Aorta (tissue), 5 donors: ENCODE results near the gene PIGK. TPM values are rescaled to one million over a fixed set of nuclear protein-coding genes. Genes with fewer than 3 reads are reported as not detected.
"Not testable (repeated sequence)": the region's sequence is repeated elsewhere in the genome, so short reads cannot be mapped to it uniquely, and the experiment has no call there.

Source experiments
- ATAC-seq: fragments of 200-7000 bp; cut with Tn5 transposase; one replicate; pipeline ENCODE4 v1.9.1; 2022; ENCODE audit warnings: moderate library complexity; ENCODE audit not compliant: low FRiP score
- DNase-seq, 2 donors: peaks; one replicate each; pipeline ENCODE4 v3.0.0-alpha.2; 2020
- H3K27ac ChIP-seq, 2 donors: one replicate each; pipeline ENCODE4 v1.5.1; 2013; ENCODE audit warnings: low read length in 2 of 2, mild to moderate bottlenecking in 2 of 2, moderate library complexity in 2 of 2, control low read depth in 1 of 2, inconsistent platforms in 1 of 2, low read depth in 1 of 2
- H3K27me3 ChIP-seq, 2 donors: one replicate each; pipeline ENCODE4 v1.6.1; 2013; ENCODE audit warnings: control low read depth in 1 of 2, low read length in 1 of 2, mild to moderate bottlenecking in 1 of 2, moderate library complexity in 1 of 2; ENCODE audit not compliant: insufficient read depth in 2 of 2, control insufficient read depth in 1 of 2
- H3K36me3 ChIP-seq, 2 donors: one replicate each; pipeline ENCODE4 v1.6.1; 2013; ENCODE audit warnings: control low read depth in 1 of 2, low read length in 1 of 2, mild to moderate bottlenecking in 1 of 2; ENCODE audit not compliant: insufficient read depth in 2 of 2, control insufficient read depth in 1 of 2
- H3K4me1 ChIP-seq, 2 donors: one replicate each; pipeline ENCODE4 v1.6.1; 2013; ENCODE audit warnings: low read length in 2 of 2, control low read depth in 1 of 2, mild to moderate bottlenecking in 1 of 2, moderate library complexity in 1 of 2; ENCODE audit not compliant: insufficient read depth in 2 of 2, control insufficient read depth in 1 of 2
- H3K4me3 ChIP-seq, 2 donors: one replicate each; pipeline ENCODE4 v1.5.1; 2013; ENCODE audit warnings: low read length in 2 of 2, control low read depth in 1 of 2, mild to moderate bottlenecking in 1 of 2
- H3K9me3 ChIP-seq: one replicate; pipeline ENCODE4 v1.6.1; 2013; ENCODE audit warnings: mild to moderate bottlenecking, low read length; ENCODE audit not compliant: control insufficient read depth
- WGBS, 2 donors: extraction: QIAGEN DNeasy Blood & Tissue Kit; methylation state at CpG; one replicate each; pipeline ENCODE4 v1.1.7; 2013; 5-methylcytosine and 5-hydroxymethylcytosine counted together
- intact Hi-C, 2 donors: fragments of 100-400 bp; cut with DNase I; formaldehyde crosslinking; loops; one replicate each; pipeline versions ENCODE4 v1.14.2 to v1.15.0; 2022
- polyA plus RNA-seq, 2 donors: library from polyadenylated mRNA; stranded (reverse); fragments of 200-250 nt; gene quantifications; one replicate each; pipeline ENCODE4 v1.2.3, GENCODE V29; 2013
- total RNA-seq, 2 donors: library from RNA; stranded (reverse); fragmentation: NEBNext Ultra II Directional; extraction: Animal tissue kit (Norgen Biotek cat#: 25700); gene quantifications; one replicate each; pipeline ENCODE4 v1.2.1, GENCODE V29; 2021
- donor health status: healthy with polysubstance abuse.
- donor health status: Bipolar disorder and iron deficiency.
- donor health status: DM: no; HTN: no; CAD: no.
- donor health status: DM: no; HTN: no; CAD: no.
- donor health status: DM: yes; HTN: yes; CAD: no.

Gene PIGK
- total and polyA plus RNA-seq, 4 donors, result 21.3 to 33.2 (median 30.7) TPM

DNA sequence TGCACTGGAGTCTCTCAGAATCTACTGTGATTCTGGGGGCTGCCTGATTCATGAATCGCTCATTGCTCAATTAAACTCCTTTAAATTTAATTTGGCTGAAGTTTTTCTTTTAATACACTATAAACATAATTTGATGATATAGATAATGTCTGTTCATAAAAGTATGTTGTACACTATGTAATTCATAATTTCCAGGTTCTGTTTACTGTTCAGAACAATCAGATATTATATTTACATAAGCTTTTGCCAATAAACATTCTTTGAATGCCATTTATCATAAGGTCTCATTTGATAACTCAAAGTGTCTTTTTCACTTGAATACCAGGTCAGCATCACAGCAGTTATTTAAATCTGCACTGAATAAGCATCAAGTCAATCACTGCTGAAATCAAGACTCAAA, 39.6 kb downstream of the PIGK start:
- no peaks in the 10 kb centered on the region for H3K27me3 ChIP-seq
- no peaks in the 10 kb centered on the region for H3K4me1 ChIP-seq
- no peaks in the 10 kb centered on the region for H3K36me3 ChIP-seq
- DNase-seq, result no peak
- no peak overlapping the region for H3K4me3 ChIP-seq
- H3K27ac ChIP-seq, result no peak overlapping the region
- intact Hi-C loops, result no loop called here
- WGBS, 2 donors, result 97% methylated on average over 1 of the region's 1 CpG
- no peaks in the 10 kb centered on the region for H3K9me3 ChIP-seq
- ATAC-seq, result no peak

DNA sequence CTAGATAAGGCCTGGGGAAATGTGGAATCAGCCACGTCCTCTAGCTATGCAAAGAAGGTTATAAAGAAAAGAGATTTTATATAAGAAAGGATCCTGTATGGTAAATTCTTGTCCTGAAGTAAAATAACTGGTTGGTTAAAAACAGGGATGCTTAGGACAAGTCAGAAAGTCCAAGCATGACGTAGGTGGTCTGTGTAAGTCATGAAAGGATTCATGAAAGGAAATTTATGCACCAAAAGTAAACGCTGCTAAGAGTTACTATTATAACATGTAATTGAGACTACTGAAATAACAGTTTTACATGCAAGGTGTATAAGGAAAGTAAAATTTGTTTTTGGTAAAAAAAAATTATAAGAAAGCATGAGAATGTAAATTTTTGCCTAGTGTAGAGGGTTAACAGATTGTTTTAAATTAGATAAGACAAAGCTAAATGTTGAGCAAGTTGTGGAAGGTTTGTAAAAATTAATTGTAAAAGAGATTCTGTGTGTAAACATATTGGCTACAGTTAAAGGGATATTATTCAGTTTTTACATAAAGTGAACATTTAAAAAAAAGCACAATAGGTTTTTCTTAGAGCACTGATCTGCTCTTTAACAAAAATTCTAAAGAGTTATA, 43.9 kb downstream of the PIGK start:
- no peaks in the 10 kb centered on the region for H3K9me3 ChIP-seq
- no peaks in the 10 kb centered on the region for H3K4me1 ChIP-seq
- WGBS, 2 donors, result 93% methylated on average over 3 of the region's 3 CpGs
- intact Hi-C loops, result no loop called here
- no peak overlapping the region for H3K4me3 ChIP-seq
- H3K36me3 ChIP-seq, result no peaks in the 10 kb centered on the region
- H3K27me3 ChIP-seq, result no peaks in the 10 kb centered on the region
- no peak for DNase-seq
- H3K27ac ChIP-seq, result no peak overlapping the region
- no peak for ATAC-seq

DNA sequence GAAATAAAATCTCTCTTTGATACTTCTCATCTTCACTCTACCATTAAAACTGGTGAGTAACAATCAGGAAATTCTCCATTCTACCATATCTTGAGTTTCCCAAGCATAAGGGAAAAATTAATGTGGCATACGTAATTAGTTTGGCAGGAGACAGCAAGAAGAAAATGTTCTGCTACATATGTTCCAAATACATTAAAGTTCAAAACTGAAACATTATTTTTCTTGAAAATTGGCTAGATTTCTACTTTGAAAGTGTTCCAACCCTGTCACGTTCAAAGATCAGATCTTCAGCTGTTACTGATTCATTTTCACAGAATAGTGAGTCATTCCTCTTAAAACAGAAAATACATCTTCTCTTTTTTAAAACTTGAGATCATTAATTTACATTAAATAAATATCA, 48.5 kb downstream of the PIGK start:
- intact Hi-C loops, result no loop called here
- DNase-seq, result no peak
- Histone ChIP-seq H3K4me1 (no peaks in the 10 kb centered on the region), H3K27ac (no peak overlapping the region), H3K9me3 (no peaks in the 10 kb centered on the region), H3K27me3 (no peaks in the 10 kb centered on the region), H3K4me3 (no peak overlapping the region), H3K36me3 (no peaks in the 10 kb centered on the region)
- ATAC-seq, result no peak
- WGBS, 2 donors, result 28 to 48% methylated on average over 2 of the region's 2 CpGs

DNA sequence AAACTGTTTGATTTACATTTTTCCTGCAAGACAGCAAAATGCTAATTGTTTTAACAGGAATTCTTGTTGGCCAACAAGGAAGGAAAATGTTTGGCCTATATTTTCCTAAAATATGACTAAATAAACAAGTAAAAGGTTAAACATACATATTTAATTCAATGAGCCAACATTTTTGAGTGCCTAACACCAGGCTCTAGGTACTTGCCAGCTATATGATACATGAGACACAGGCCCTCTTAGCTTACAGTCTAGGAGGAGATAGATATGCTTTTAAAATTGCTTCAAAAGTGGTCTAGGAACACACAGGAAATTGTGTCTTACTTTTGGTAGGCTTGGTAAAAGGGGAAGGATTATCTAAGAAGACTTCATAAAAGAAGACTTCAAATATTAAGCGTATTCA, 50.9 kb downstream of the PIGK start:
- intact Hi-C loops, result no loop called here
- H3K4me1 ChIP-seq, result no peaks in the 10 kb centered on the region
- WGBS, 2 donors, result 94 to 97% methylated on average over 1 of the region's 1 CpG
- H3K27ac ChIP-seq, result no peak overlapping the region
- H3K27me3 ChIP-seq, result no peaks in the 10 kb centered on the region
- ATAC-seq (no peak), DNase-seq (no peak)
- peaks cover 0 to 1% of the 10 kb centered on the region in 2 donors for H3K36me3 ChIP-seq
- H3K4me3 ChIP-seq, result no peak overlapping the region
- no peaks in the 10 kb centered on the region for H3K9me3 ChIP-seq

DNA sequence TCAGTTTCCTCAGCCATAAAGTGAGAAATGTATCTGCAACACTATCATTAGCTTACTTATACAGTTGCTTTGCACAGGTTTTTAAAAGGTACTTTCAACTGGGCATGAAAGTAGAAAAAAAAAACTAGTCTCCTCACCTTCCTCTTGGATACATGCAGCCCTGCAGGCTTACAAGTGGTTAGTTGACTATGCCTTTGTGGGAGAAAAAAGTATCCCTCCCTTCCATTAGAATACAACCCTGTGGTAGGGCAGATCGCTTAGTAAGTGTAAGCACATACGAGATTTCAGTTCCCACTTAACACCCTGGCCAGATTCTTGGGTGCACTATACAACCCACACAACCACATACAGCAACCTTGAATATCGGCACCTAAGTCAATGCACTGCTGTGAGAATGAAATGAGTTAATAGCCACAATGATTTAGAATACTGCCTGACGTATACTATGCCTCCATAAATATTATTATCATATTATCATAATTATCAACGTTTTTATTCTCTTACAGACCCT, 54.7 kb downstream of the PIGK start:
- Histone ChIP-seq H3K9me3 (no peaks in the 10 kb centered on the region), H3K36me3 (peaks cover 0 to 1% of the 10 kb centered on the region in 2 donors), H3K4me3 (no peak overlapping the region), H3K27ac (no peak overlapping the region), H3K27me3 (no peaks in the 10 kb centered on the region), H3K4me1 (no peaks in the 10 kb centered on the region)
- 87 to 88% methylated on average over 5 of the region's 5 CpGs for WGBS, 2 donors
- intact Hi-C loops, result no loop called here
- no peak for DNase-seq
- ATAC-seq, result no peak

DNA sequence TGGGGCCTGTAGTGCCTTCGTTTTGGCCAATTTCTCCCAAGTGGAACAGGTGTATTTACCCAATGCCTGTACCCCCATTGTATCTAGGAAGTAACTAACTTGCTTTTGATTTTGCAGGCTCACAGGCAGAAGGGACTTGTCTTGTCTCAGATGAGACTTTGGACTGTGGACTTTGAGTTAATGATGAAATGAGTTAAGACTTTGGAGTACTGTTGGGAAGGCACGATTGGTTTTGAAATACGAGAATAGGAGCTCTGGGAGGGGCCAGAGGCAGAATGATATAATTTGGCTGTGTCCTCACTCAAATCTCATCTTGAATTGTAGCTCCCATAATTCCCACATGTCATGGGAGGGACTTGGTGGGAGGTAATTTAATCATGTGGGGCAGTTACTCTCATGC, 59.5 kb downstream of the PIGK start:
- WGBS, 2 donors, result 95 to 96% methylated on average over 3 of the region's 3 CpGs
- H3K36me3 ChIP-seq, ATAC-seq, intact Hi-C loops, H3K27me3 ChIP-seq, H3K4me3 ChIP-seq, H3K27ac ChIP-seq, DNase-seq, H3K9me3 ChIP-seq, H3K4me1 ChIP-seq: not testable (repeated sequence)

DNA sequence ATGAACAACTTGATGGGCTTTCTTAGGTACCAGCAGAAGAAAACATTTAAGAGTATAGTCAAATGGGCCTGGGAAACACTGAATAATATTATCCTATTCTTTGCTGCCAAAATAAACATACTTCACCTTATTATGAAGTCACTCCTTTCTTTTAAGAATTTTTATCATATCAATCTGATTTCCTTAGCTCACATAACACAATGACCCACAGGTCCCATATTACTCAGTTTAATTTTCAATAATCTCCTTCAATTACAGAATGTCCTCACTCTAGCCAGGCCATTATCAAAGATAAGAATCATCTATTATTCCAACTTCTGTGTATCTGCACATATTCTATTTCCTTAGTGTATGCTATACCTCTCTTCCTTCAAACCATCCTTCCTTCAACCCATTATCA, 63.0 kb downstream of the PIGK start:
- Histone ChIP-seq H3K36me3 (no peaks in the 10 kb centered on the region), H3K27ac (no peak overlapping the region), H3K4me1 (no peaks in the 10 kb centered on the region), H3K27me3 (no peaks in the 10 kb centered on the region), H3K4me3 (no peak overlapping the region), H3K9me3 (no peaks in the 10 kb centered on the region)
- intact Hi-C loops, result no loop called here
- no peak for ATAC-seq
- no peak for DNase-seq

DNA sequence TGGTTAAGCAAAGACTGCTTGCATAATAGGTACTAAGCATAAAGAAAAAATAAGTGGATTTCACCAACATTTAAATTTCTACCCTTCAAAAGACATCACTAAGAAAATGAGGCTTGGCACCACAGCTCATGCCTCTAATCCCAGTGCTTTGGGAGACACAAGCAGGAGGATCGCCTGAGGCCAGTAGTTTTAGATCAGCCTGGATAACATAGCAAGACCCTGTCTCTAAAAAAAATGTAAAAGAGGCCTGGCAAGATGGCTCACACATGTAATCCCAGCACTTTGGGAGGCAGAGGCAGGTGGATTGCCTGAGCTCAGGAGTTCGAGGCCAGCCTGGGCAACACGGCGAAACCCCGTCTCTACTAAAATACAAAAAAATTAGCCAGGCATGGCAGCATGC, 73.0 kb downstream of the PIGK start:
- no peak overlapping the region for H3K4me3 ChIP-seq
- intact Hi-C loops, result loop anchor here in 1 of 2 donors (5.0 kb wide), 1 partner anchor 386 kb away; no protein-coding TSS in a partner anchor
- H3K9me3 ChIP-seq, result no peaks in the 10 kb centered on the region
- DNase-seq (no peak), ATAC-seq (no peak)
- no peaks in the 10 kb centered on the region for H3K27me3 ChIP-seq
- H3K4me1 ChIP-seq, result no peaks in the 10 kb centered on the region
- H3K27ac ChIP-seq, result no peak overlapping the region
- peaks cover 0 to 1% of the 10 kb centered on the region in 2 donors for H3K36me3 ChIP-seq
- 97% methylated on average over 5 of the region's 5 CpGs for WGBS, 2 donors

DNA sequence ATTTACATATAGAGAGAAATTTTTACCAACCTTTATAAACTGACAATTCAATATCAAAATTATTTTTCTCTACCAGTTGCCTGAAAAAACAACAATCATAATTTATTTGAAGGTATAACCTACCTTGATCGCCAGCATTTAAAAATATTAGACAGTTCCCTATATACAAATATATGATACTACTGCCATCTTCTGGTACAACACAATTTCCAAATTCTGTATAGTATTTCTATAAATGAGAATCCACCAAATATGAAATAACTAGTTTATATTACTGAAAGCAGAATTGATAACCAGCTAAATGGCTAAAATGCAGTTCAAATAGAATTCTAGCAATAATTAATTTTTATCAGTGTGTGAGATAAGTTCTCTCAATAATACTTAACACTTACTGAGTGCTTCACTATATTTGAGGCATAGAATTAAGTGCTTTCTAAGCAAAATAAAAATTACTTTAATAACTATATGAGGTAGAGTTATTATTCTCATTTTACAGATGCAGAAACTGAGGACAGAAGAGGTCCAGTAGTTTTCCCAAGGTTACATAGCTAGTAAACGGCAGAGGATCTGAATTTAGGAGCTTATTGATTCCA, 75.6 kb downstream of the PIGK start:
- DNase-seq, result no peak
- H3K4me3 ChIP-seq, result no peak overlapping the region
- no peaks in the 10 kb centered on the region for H3K27me3 ChIP-seq
- ATAC-seq, result no peak
- no peaks in the 10 kb centered on the region for H3K4me1 ChIP-seq
- H3K9me3 ChIP-seq, result no peaks in the 10 kb centered on the region
- WGBS, 2 donors, result 56 to 59% methylated on average over 2 of the region's 2 CpGs
- no peak overlapping the region for H3K27ac ChIP-seq
- H3K36me3 ChIP-seq, result peaks cover 0 to 1% of the 10 kb centered on the region in 2 donors
- intact Hi-C loops, result no loop called here
